H9 (cell line): Measurements from ENCODE around the gene ERCC6L2. TPM values are rescaled to one million over a fixed set of nuclear protein-coding genes. Genes with fewer than 3 reads are reported as not detected.

Experiments
- DNase-seq: peaks from one replicate; pipeline ENCODE4 v3.0.0-alpha.2; 2017
- H2AFZ ChIP-seq: one replicate; pipeline ENCODE4 v1.6.1; 2013; ENCODE audit warnings: mild to moderate bottlenecking, low read length, control low read depth, moderate library complexity
- H2AK5ac ChIP-seq: 2 replicates; pipeline ENCODE4 v1.6.1; 2013; ENCODE audit warnings: low read length, control low read depth, mixed read lengths; ENCODE audit not compliant: insufficient read length
- H2BK120ac ChIP-seq: one replicate; pipeline ENCODE4 v1.6.1; 2013; ENCODE audit warnings: low read depth, mild to moderate bottlenecking, low read length, control low read depth, inconsistent platforms; ENCODE audit not compliant: poor library complexity, severe bottlenecking
- H2BK12ac ChIP-seq: 2 replicates; pipeline ENCODE4 v1.6.1; 2013; ENCODE audit warnings: low read length, control low read depth, mixed read lengths, low read depth; ENCODE audit not compliant: insufficient read length
- H2BK15ac ChIP-seq: 2 replicates; pipeline ENCODE4 v1.6.1; 2013; ENCODE audit warnings: low read depth, low read length, control low read depth
- H2BK20ac ChIP-seq: one replicate; pipeline ENCODE4 v1.6.1; 2013; ENCODE audit warnings: low read depth, mild to moderate bottlenecking, low read length, control low read depth, inconsistent platforms; ENCODE audit not compliant: poor library complexity, severe bottlenecking
- H2BK5ac ChIP-seq: 2 replicates; pipeline ENCODE4 v1.6.1; 2013; ENCODE audit warnings: low read length, control low read depth, mixed read lengths; ENCODE audit not compliant: insufficient read length
- H3K14ac ChIP-seq: 2 replicates; pipeline ENCODE4 v1.6.1; 2013; ENCODE audit warnings: low read length, control low read depth; ENCODE audit not compliant: insufficient read depth
- H3K18ac ChIP-seq: 2 replicates; pipeline ENCODE4 v1.6.1; 2013; ENCODE audit warnings: low read depth, mild to moderate bottlenecking, mixed read lengths, low read length, control low read depth; ENCODE audit not compliant: insufficient read length
- H3K23ac ChIP-seq: 2 replicates; pipeline ENCODE4 v1.6.1; 2013; ENCODE audit warnings: low read length, control low read depth, mixed read lengths, low read depth; ENCODE audit not compliant: insufficient read length
- H3K23me2 ChIP-seq: 2 replicates; pipeline ENCODE4 v1.6.1; 2013; ENCODE audit warnings: low read depth, mild to moderate bottlenecking, mixed read lengths, low read length, control low read depth; ENCODE audit not compliant: insufficient read length, poor library complexity, severe bottlenecking
- H3K27ac ChIP-seq: 2 replicates; pipeline ENCODE4 v1.5.1; 2013; ENCODE audit warnings: low read length, control low read depth, mixed read lengths, low read depth; ENCODE audit not compliant: insufficient read length
- H3K27me3 ChIP-seq: 2 replicates; pipeline ENCODE4 v1.6.1; 2013; ENCODE audit warnings: low read length, control low read depth, inconsistent platforms; ENCODE audit not compliant: insufficient read depth
- H3K4ac ChIP-seq: 2 replicates; pipeline ENCODE4 v1.6.1; 2013; ENCODE audit warnings: low read depth, mild to moderate bottlenecking, control low read depth, inconsistent platforms, low read length, moderate library complexity
- H3K4me1 ChIP-seq: 2 replicates; pipeline ENCODE4 v1.6.1; 2013; ENCODE audit warnings: low read length, control low read depth, inconsistent platforms; ENCODE audit not compliant: insufficient read depth
- H3K4me2 ChIP-seq: 2 replicates; pipeline ENCODE4 v1.6.1; 2013; ENCODE audit warnings: low read length, control low read depth, mixed read lengths; ENCODE audit not compliant: insufficient read length, insufficient read depth
- H3K56ac ChIP-seq: 2 replicates; pipeline ENCODE4 v1.6.1; 2013; ENCODE audit warnings: low read depth, mild to moderate bottlenecking, mixed read lengths, low read length, control low read depth; ENCODE audit not compliant: insufficient read length
- H3K79me1 ChIP-seq: 2 replicates; pipeline ENCODE4 v1.6.1; 2013; ENCODE audit warnings: low read depth, mild to moderate bottlenecking, moderate library complexity, low read length, control low read depth, inconsistent platforms; ENCODE audit not compliant: insufficient read depth, poor library complexity, severe bottlenecking
- H3K79me2 ChIP-seq: 2 replicates; pipeline ENCODE4 v1.6.1; 2013; ENCODE audit warnings: low read length, control low read depth, inconsistent platforms; ENCODE audit not compliant: insufficient read depth
- H3K9ac ChIP-seq: 2 replicates; pipeline ENCODE4 v1.6.1; 2013; ENCODE audit warnings: low read length, control low read depth, mixed read lengths; ENCODE audit not compliant: insufficient read length; ENCODE audit errors: extremely low read depth
- H3K9me3 ChIP-seq: one replicate; pipeline ENCODE4 v1.6.1; 2013; ENCODE audit warnings: low read depth, low read length, inconsistent platforms; ENCODE audit not compliant: control insufficient read depth
- H3T11ph ChIP-seq: one replicate; pipeline ENCODE4 v1.6.1; 2013; ENCODE audit warnings: mild to moderate bottlenecking, low read length, control low read depth, inconsistent platforms
- H4K20me1 ChIP-seq: one replicate; pipeline ENCODE4 v1.6.1; 2013; ENCODE audit not compliant: control insufficient read depth, insufficient read length, insufficient read depth
- H4K5ac ChIP-seq: 2 replicates; pipeline ENCODE4 v1.6.1; 2013; ENCODE audit warnings: low read depth, mild to moderate bottlenecking, mixed read lengths, low read length, control low read depth; ENCODE audit not compliant: insufficient read length
- H4K8ac ChIP-seq: replicated peaks from 2 replicates; pipeline ENCODE4 v1.6.1; 2013; ENCODE audit warnings: low read length, control low read depth, mixed read lengths, low read depth; ENCODE audit not compliant: insufficient read length
- H4K91ac ChIP-seq: 2 replicates; pipeline ENCODE4 v1.6.1; 2013; ENCODE audit warnings: low read depth, mild to moderate bottlenecking, moderate library complexity, mixed read lengths, low read length, control low read depth; ENCODE audit not compliant: insufficient read length
- H3K27ac Mint-ChIP-seq, 3 experiments: 2 replicates in 2 of 3; 3 replicates in 1 of 3; pipeline ENCODE4 v1.8.0; 2020 to 2021; ENCODE audit warnings: mixed read lengths in 3 of 3, mild to moderate bottlenecking in 1 of 3, moderate library complexity in 1 of 3
- H3K27me3 Mint-ChIP-seq: 2 replicates; pipeline ENCODE4 v1.8.0; 2021; ENCODE audit warnings: low read depth, mild to moderate bottlenecking, moderate library complexity, mixed read lengths
- H3K36me3 Mint-ChIP-seq, 3 experiments: 2 replicates in 2 of 3; 3 replicates in 1 of 3; pipeline ENCODE4 v1.8.0; 2020 to 2021; ENCODE audit warnings: low read depth in 3 of 3, mixed read lengths in 3 of 3; ENCODE audit not compliant: insufficient read depth in 1 of 3
- H3K4me1 Mint-ChIP-seq, 2 experiments: 2 replicates each; pipeline ENCODE4 v1.8.0; 2020; ENCODE audit warnings: mixed read lengths in 2 of 2
- H3K4me3 Mint-ChIP-seq, 2 experiments: 2 replicates in 1 of 2; 3 replicates in 1 of 2; pipeline ENCODE4 v1.8.0; 2020 to 2021; ENCODE audit warnings: mild to moderate bottlenecking in 2 of 2, mixed read lengths in 2 of 2, moderate library complexity in 1 of 2
- H3K9me3 Mint-ChIP-seq, 2 experiments: 2 replicates in 1 of 2; 3 replicates in 1 of 2; pipeline ENCODE4 v1.8.0; 2020; ENCODE audit warnings: mild to moderate bottlenecking in 2 of 2, mixed read lengths in 2 of 2, moderate library complexity in 1 of 2
- CTCF ChIP-seq: fragments of 200-600 bp; sonication (generic); conservative IDR thresholded peaks from 3 replicates; pipeline ENCODE4 v1.8.0; 2021; ENCODE audit warnings: antibody characterized with exemption, mild to moderate bottlenecking
- WGBS: extraction: QIAGEN DNeasy Blood & Tissue Kit; methylation state at CpG from one replicate; pipeline ENCODE4 v1.1.7; 2013; ENCODE audit warnings: missing lambda C conversion rate, low lambda C conversion rate, mixed read lengths; ENCODE audit not compliant: insufficient read length; ENCODE audit errors: extremely low coverage; 5-methylcytosine and 5-hydroxymethylcytosine counted together
- total RNA-seq: library from RNA; stranded (reverse); gene quantifications from 2 replicates; pipeline ENCODE4 v1.2.1, GENCODE V29; 2021

ERCC6L2 gene
- total RNA-seq, 1 experiment from 2014 or later, result 57.7 TPM

GRCh38 chr9:95845751-95846150, 29.7 kb upstream of the ERCC6L2 start:
- Histone ChIP-seq H3K4ac (no peak overlapping the region), H4K5ac (no peak overlapping the region), H3K23ac (no peak overlapping the region), H3K23me2 (no peaks in the 10 kb centered on the region), H3K18ac (no peak overlapping the region), H2AK5ac (no peak overlapping the region), H2AFZ (no peak overlapping the region), H3K9me3 (no peaks in the 10 kb centered on the region), H2BK120ac (no peak overlapping the region), H4K91ac (no peak overlapping the region), H3K4me1 (no peaks in the 10 kb centered on the region), H3K9ac (no peak overlapping the region), H2BK15ac (no peak overlapping the region), H3K27me3 (no peaks in the 10 kb centered on the region), H3K56ac (no peak overlapping the region), H3K79me2 (no peaks in the 10 kb centered on the region), H3K27ac (no peak overlapping the region), H3K14ac (no peak overlapping the region), H2BK12ac (no peak overlapping the region), H3K4me2 (no peak overlapping the region), H2BK20ac (no peak overlapping the region), H3K79me1 (no peaks in the 10 kb centered on the region), H2BK5ac (no peak overlapping the region), H4K20me1 (no peaks in the 10 kb centered on the region), H4K8ac (no peak overlapping the region), H3T11ph (no peak overlapping the region)
- no peak for DNase-seq
- no CpG with 5 or more reads among the region's 1 CpG for WGBS
- H3K9me3 Mint-ChIP-seq, result peaks cover 0 to 4% of the 10 kb centered on the region in 2 experiments; a peak in 3 of 5 replicates
- H3K27ac Mint-ChIP-seq, result no peak overlapping the region
- peaks cover 10 to 11% of the 10 kb centered on the region in 2 experiments for H3K4me1 Mint-ChIP-seq
- H3K36me3 Mint-ChIP-seq, result peaks cover 3 to 10% (median 9%) of the 10 kb centered on the region in 3 experiments
- H3K4me3 Mint-ChIP-seq, result no peak overlapping the region
- TF ChIP-seq CTCF, result no peak
- H3K27me3 Mint-ChIP-seq, result no peaks in the 10 kb centered on the region
